GM23248 (cell line): Measurements from ENCODE around the gene TRIM44.

ENCODE experiments used
- EZH2 ChIP-seq: fragments of 200-600 bp; sonication (generic); IDR thresholded peaks from 2 replicates; pipeline ENCODE4 v1.6.1; 2018; ENCODE audit warnings: antibody characterized with exemption, mild to moderate bottlenecking; ENCODE audit not compliant: insufficient read depth, poor library complexity, severe bottlenecking
- EZH2phosphoT487 ChIP-seq: fragments of 200-600 bp; sonication (generic); IDR thresholded peaks from 2 replicates; pipeline ENCODE4 v1.6.1; 2018; ENCODE audit warnings: antibody characterized with exemption, moderate library complexity, mild to moderate bottlenecking, low read depth; ENCODE audit not compliant: insufficient read depth

- TF ChIP-seq EZH2 (no peak), EZH2phosphoT487 (no peak)
These were observed 139.6 kb downstream of the TRIM44 start for GRCh38 chr11:35802221-35802620.
